NCI-H2196 (cell line): ENCODE results near the gene USH1G.
"Not testable (repeated sequence)": the region's sequence is repeated elsewhere in the genome, so short reads cannot be mapped to it uniquely, and the experiment has no call there.

Experiments used
- DNase-seq: peaks from one replicate; lab custom pipeline; 2025; ENCODE audit not compliant: unreplicated experiment; lab: John Stamatoyannopoulos, UW

USH1G gene

GRCh38 chr17:74877592-74878548, 45.2 kb downstream of the USH1G start:
- no peak for DNase-seq

GRCh38 chr17:74875977-74876593, 47.0 kb downstream of the USH1G start:
- DNase-seq = no peak

DNA sequence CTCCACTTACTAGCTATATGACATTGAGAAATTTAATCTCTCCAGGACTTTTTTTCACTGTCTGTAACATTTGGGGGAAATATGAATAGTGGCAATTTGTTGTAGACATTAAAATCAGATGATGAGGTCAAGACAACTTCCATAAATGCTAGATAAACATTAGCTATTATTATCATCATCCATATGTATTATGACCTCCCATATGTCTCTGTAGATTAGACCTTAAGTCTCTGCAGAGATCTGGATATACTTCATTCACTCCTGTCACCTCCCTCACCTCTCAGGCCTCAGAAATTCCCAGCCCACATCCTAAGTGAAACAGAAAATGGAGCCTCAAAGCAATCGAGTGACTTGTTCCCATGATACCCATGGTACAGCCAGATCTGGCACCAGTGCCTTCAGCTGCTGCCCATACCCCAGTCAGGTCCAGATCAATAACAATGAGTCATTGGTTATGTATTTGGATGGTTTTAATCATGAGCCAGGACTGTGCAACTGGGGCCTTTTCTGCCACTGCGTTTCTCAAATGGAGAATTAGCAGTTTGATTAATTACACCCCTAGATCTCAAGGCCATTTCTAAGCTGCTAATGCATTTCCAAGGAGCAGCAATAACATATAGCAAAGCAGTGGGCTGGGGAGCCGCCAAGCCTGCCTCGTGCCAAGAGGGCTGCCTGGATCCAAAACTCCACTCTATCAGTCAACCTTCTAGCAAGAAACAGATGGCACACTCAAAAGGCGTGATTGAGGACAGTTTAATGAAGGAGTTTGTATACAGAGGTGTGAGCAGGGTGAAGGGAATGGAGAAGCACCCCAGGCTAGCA, 47.7 kb downstream of the USH1G start:
- DNase-seq = no peak

- DNase-seq = no peak
These were observed 48.4 kb downstream of the USH1G start for GRCh38 chr17:74874615-74875037.

- peak; percentile 39 for DNase-seq
These were observed 49.0 kb downstream of the USH1G start for GRCh38 chr17:74873874-74874614.

DNA sequence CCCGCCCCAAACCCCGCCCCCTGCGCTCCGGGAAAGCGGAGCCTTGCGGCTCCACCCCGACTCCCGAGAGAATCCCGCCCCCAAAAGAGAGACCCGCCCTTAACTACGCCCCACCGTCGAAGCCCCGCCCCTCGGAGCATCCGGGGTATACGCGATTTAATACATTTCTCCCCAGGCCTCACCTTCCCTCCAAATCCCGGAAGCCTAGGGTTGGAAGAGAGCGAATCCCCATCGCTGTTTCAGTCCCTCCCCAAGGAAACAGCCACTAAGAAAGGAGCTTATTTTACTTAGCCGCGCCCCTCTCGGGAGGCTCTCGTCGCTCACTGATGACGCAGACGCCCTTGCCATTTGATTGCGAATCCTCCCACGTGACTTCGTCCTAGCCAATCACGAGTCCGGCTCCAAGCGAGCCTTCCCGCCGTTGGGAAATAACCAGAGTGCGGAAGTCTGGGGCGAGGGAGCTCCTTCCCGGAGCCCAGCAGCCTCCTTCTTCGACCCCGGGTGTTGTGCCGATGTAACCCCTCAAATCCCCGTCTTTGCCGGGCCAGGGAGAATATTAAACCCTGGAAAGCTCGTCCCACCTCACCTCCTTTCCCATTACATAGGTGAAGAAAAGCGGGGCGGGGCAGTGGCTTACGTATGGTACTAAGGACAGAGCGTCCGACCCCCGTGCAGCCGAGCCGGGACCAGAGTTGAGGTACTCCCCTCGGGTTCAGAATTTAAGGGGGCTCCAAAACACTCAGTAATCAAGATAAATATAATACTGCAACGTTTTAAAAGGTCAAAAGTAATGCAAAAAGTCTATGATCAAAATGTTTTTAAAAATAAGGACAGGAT, 49.8 kb downstream of the USH1G start:
- DNase-seq = peak; percentile 100

GRCh38 chr17:74872313-74873036, 50.6 kb downstream of the USH1G start, which contains the start of gene FDXR:
Gene FDXR, minus strand, starts transcription at chr17:74872994. Its CDS starts 50 bp downstream, at chr17:74872944.
- DNase-seq = no peak

GRCh38 chr17:74871356-74872076, 51.5 kb downstream of the USH1G start:
- DNase-seq = no peak

DNA sequence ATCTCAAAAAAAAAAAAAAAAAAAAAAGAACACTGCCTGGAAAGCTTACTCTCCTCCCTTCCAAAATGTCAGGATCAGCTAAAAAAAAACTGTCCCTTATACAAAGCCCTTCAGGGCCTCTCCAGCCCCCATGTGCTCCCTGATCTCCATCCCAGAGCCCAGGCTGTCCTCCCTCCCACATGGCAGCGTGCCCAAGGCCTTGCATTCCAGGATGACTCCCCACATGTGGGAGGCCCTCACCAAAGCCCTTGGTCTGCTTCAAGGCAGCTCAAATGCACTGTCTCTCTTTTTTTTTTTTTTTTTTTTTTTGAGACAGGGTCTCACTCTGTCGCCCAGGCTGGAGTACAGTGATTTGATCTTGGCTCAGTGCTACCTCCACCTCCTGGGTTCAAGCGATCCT, 52.5 kb downstream of the USH1G start:
- DNase-seq = no peak

GRCh38 chr17:74870028-74870427, 53.0 kb downstream of the USH1G start:
- DNase-seq = not testable (repeated sequence)

GRCh38 chr17:74868908-74869255, 54.2 kb downstream of the USH1G start:
- no peak for DNase-seq

DNA sequence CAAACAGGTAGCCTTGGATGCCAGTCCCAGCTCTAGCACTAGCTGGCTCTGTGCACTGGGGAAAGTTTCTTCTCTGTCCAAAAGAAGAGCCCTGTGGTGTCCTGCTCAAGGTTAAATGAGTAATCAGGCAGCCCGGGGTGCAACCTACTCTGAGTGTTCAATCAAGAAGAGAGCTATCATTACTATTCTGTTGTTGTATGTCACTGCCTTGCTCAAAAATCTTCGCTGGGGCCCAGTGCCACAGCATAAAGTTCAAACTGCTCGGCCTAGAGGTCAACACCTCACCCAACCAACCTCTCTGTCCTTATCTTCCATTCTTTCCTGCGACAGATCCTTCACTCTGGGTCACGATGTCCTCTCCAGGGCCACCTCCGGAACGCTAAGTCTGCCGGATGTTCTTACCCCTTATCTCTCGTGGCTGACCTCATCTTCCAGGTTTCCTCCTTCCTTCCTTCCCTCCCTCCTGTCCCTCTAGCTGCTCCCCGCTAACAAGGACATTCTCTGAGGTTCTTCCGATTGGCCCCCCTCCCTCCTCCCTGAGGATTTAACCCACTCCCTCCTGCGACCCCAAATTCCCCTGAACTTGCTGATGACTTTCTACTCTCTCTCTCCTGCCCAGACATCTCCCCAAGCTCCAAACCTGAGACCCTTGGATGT, 54.7 kb downstream of the USH1G start:
- no peak for DNase-seq

GRCh38 chr17:74866198-74866835, 56.7 kb downstream of the USH1G start:
- no peak for DNase-seq
